ENCODE measurements around the gene DNAJB14.

DNAJB14 gene

DNA sequence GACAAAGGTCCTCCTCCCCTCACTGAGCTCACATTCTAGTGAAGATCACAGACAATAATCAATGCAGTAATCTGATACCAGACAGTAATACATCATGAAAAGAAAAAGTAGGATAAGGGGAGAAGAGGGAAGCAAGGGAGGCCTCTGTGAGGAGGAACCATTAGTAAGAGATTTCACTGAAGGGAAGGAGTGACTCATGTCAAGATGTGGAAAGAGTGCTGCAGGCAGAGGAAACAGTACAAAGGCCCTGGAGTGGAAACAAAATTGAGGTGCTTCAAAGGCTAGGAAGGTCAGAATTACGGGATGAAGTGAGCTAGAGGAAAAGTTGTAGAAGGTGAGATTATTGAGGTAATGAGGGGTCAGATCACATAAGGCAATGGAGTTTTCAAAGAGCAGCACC lies 90.3 kb downstream of the DNAJB14 start:
- no peak overlapping the region for H3K4me3 ChIP-seq (ENCODE audit: low read length)
- no peak for DNase-seq (ENCODE audit: low read depth)
- no peak for TF ChIP-seq CTCF (conservative IDR thresholded peaks at IDR 0.05; ENCODE audit: low read depth, low read length)

DNA sequence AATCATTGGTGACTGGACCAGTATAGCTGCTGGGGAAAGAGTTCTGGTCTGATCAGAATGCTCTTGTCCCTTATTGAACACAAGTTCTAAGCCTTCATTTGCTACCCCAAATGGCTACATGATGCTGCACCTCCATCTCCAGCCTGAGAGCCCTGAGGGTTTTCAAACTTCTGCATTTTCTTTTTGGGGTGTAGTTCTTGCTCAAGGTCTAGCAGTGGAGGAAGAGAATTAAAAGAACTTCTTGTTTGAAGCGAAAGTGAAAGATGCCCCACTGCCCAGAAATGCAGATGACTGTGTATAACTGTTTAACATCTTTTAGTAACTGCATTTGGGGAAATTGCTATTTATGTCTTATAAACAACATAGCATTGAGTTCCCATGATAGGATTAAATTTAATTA lies 90.7 kb downstream of the DNAJB14 start:
- no peak overlapping the region for H3K4me3 ChIP-seq (ENCODE audit: low read length)
- DNase-seq (ENCODE audit: low read depth) = no peak
- no peak for TF ChIP-seq CTCF (conservative IDR thresholded peaks at IDR 0.05; ENCODE audit: low read depth, low read length)

- no peak for DNase-seq (ENCODE audit: low read depth)
- TF ChIP-seq CTCF (conservative IDR thresholded peaks at IDR 0.05; ENCODE audit: low read depth, low read length) = no peak
- H3K4me3 ChIP-seq (ENCODE audit: low read length) = no peak overlapping the region
Observed at GRCh38 chr4:99853999-99854398, 92.4 kb downstream of the DNAJB14 start.

- no peak overlapping the region for H3K4me3 ChIP-seq (ENCODE audit: low read length)
- no peak for DNase-seq (ENCODE audit: low read depth)
- no peak for TF ChIP-seq CTCF (conservative IDR thresholded peaks at IDR 0.05; ENCODE audit: low read depth, low read length)
Observed at GRCh38 chr4:99853190-99853589, 93.2 kb downstream of the DNAJB14 start.

DNA sequence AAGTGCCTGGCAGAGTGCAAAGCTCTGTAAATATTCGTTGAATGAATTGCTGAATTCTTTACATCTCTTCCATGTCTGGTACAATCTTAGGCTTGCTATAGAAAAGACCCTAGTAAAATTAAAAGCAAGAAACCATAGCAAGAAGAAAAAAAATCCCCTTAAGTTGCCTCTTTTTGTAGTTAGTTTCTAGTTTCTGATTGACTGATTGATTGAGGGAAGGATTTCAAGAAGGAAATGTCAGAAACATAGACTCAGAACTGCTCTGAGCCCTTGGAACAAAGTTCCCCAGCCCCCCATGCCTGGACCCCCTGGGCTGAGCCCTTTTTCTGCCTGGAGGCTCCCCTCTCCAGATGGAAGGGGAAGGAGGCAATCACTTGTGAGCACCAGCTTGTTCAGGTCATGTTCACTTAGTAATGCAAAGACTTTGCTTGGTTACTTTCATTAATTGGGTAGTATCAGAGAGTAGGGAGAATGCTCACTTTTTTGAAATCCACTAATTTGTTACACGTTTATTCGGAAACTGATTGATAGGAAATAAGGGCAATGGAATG lies 94.1 kb downstream of the DNAJB14 start:
- TF ChIP-seq CTCF (conservative IDR thresholded peaks at IDR 0.05; ENCODE audit: low read depth, low read length) = no peak
- no peak for DNase-seq (ENCODE audit: low read depth)
- no peak overlapping the region for H3K4me3 ChIP-seq (ENCODE audit: low read length)

DNA sequence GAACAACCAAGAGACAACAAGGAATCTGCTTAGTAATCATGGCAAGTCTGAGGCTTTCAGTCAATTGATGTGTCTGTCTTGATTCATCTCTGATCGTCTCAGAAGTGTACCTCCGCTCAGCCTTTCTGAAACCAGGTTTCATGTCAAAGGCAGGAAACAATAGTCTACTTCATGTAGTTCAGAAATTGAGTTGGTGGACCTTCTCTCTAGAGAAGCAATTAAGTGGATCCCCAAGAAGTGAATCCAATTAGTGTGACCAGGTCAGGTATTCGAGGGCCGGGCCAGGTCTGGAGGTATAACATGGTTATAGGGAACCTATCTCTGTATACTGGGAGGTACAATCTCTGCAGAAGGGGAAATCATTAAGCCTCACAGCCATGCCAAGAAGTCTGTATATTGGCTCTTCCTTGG lies 97.8 kb downstream of the DNAJB14 start:
- DNase-seq (ENCODE audit: low read depth) = no peak
- no peak for TF ChIP-seq CTCF (conservative IDR thresholded peaks at IDR 0.05; ENCODE audit: low read depth, low read length)
- H3K4me3 ChIP-seq (ENCODE audit: low read length) = no peak overlapping the region

DNA sequence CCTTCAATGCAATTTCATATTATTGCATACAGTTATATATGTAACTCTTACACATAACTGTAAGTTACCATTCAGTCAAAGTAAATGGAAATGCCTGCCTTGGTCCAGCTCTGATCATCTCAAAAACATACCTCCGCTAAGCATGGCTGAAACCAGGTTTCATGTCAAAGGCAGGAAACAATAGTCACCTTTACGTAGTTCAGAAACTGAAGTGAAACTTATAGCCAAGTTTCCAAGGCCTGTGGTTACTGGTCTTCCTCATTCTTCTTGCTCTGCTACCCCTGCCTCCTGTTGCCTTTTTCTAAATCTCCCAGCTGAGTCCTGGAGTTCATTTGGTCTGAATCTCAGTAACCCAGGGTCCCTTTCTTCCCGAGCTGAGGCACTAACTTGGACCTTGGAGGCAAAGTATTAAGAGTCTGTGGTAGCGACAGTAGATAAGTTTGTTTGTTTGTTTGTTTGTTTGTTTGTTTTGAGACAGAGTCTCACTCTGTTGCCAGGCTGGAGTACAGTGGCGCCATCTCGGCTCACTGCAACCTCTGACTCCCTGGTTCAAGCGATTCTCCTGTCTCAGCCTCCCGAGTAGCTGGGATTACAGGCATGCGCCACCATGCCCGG lies 98.9 kb downstream of the DNAJB14 start:
- H3K4me3 ChIP-seq (ENCODE audit: low read length) = no peak overlapping the region
- no peak for DNase-seq (ENCODE audit: low read depth)
- TF ChIP-seq CTCF (conservative IDR thresholded peaks at IDR 0.05; ENCODE audit: low read depth, low read length) = no peak

Data from retinal pigment epithelial cell (primary cell).